Astrocyte (in vitro differentiated cells and primary cell): ENCODE measurements around the gene PRAC1. TPM values are rescaled to one million over a fixed set of nuclear protein-coding genes. Genes with fewer than 3 reads are reported as not detected.

Source experiments
- DNase-seq: peaks from one replicate; pipeline ENCODE4 v3.0.0-alpha.2; 2010; ENCODE audit warnings: low read depth
- FAIRE-seq: peaks from 2 replicates; lab custom pipeline; 2011; peaks lifted over from hg19 to GRCh38; lab: Jason Lieb, UNC
- H2AFZ ChIP-seq: 2 replicates; pipeline ENCODE4 v1.6.0; 2012; ENCODE audit warnings: low read depth, low read length, inconsistent platforms
- H3K27ac ChIP-seq: 2 replicates; pipeline ENCODE4 v1.5.1; 2011; ENCODE audit warnings: low read depth, low read length, inconsistent platforms
- H3K27me3 ChIP-seq: 2 replicates; pipeline ENCODE4 v1.6.0; 2011; ENCODE audit warnings: low read length, inconsistent platforms; ENCODE audit not compliant: insufficient read depth
- H3K36me3 ChIP-seq: 2 replicates; pipeline ENCODE4 v1.5.1; 2011; ENCODE audit warnings: low read length, inconsistent platforms; ENCODE audit not compliant: insufficient read depth
- H3K4me1 ChIP-seq: 2 replicates; pipeline ENCODE4 v1.5.1; 2011; ENCODE audit warnings: low read length, inconsistent platforms; ENCODE audit not compliant: insufficient read depth
- H3K4me2 ChIP-seq: 2 replicates; pipeline ENCODE4 v1.6.0; 2012; ENCODE audit warnings: low read length, inconsistent platforms
- H3K4me3 ChIP-seq: 2 replicates; pipeline ENCODE4 v1.5.1; 2011; ENCODE audit warnings: low read depth, mild to moderate bottlenecking, low read length, inconsistent platforms; ENCODE audit not compliant: insufficient read depth
- H3K79me2 ChIP-seq: 2 replicates; pipeline ENCODE4 v1.6.0; 2012; ENCODE audit warnings: mild to moderate bottlenecking, low read length, inconsistent platforms; ENCODE audit not compliant: insufficient read depth
- H3K9ac ChIP-seq: 2 replicates; pipeline ENCODE4 v1.6.0; 2012; ENCODE audit warnings: mild to moderate bottlenecking, low read length, inconsistent platforms
- H3K9me3 ChIP-seq: 2 replicates; pipeline ENCODE4 v1.5.1; 2012; ENCODE audit warnings: low read depth, mild to moderate bottlenecking, low read length, inconsistent platforms; ENCODE audit not compliant: insufficient read depth
- H4K20me1 ChIP-seq: 2 replicates; pipeline ENCODE4 v1.6.0; 2012; ENCODE audit warnings: low read length, inconsistent platforms; ENCODE audit not compliant: insufficient read depth
- H3K27ac Mint-ChIP-seq: one replicate; pipeline ENCODE4 v1.8.0; 2021; ENCODE audit warnings: mild to moderate bottlenecking, mixed read lengths; ENCODE audit not compliant: unreplicated experiment
- H3K27me3 Mint-ChIP-seq: one replicate; pipeline ENCODE4 v1.8.0; 2021; ENCODE audit warnings: low read depth, mixed read lengths; ENCODE audit not compliant: unreplicated experiment
- H3K36me3 Mint-ChIP-seq: one replicate; pipeline ENCODE4 v1.8.0; 2021; ENCODE audit warnings: low read depth, mixed read lengths; ENCODE audit not compliant: unreplicated experiment
- H3K4me1 Mint-ChIP-seq: one replicate; pipeline ENCODE4 v1.8.0; 2021; ENCODE audit warnings: low read depth, mixed read lengths; ENCODE audit not compliant: unreplicated experiment
- H3K4me3 Mint-ChIP-seq: one replicate; pipeline ENCODE4 v1.8.0; 2021; ENCODE audit warnings: mild to moderate bottlenecking, moderate library complexity, mixed read lengths; ENCODE audit not compliant: unreplicated experiment
- H3K9me3 Mint-ChIP-seq: one replicate; pipeline ENCODE4 v1.8.0; 2021; ENCODE audit warnings: mild to moderate bottlenecking, mixed read lengths; ENCODE audit not compliant: unreplicated experiment
- EZH2 ChIP-seq: IDR thresholded peaks from 2 replicates; pipeline ENCODE4 v1.6.1; 2012; ENCODE audit warnings: mild to moderate bottlenecking, low read length, inconsistent platforms; ENCODE audit not compliant: insufficient read depth
- total RNA-seq: library from RNA; stranded (reverse); gene quantifications from 2 replicates; pipeline ENCODE4 v1.2.1, GENCODE V29; 2021
- TF ChIP-seq, protein P1 (sequence below): IDR thresholded peaks from 2 replicates; pipeline ENCODE4 v1.5.1; 2011; ENCODE audit warnings: low read depth, mild to moderate bottlenecking, inconsistent platforms, low read length, moderate library complexity; ENCODE audit not compliant: insufficient read depth

PRAC1 gene
- total RNA-seq, 1 donor from 2014 or later, result not detected

DNA sequence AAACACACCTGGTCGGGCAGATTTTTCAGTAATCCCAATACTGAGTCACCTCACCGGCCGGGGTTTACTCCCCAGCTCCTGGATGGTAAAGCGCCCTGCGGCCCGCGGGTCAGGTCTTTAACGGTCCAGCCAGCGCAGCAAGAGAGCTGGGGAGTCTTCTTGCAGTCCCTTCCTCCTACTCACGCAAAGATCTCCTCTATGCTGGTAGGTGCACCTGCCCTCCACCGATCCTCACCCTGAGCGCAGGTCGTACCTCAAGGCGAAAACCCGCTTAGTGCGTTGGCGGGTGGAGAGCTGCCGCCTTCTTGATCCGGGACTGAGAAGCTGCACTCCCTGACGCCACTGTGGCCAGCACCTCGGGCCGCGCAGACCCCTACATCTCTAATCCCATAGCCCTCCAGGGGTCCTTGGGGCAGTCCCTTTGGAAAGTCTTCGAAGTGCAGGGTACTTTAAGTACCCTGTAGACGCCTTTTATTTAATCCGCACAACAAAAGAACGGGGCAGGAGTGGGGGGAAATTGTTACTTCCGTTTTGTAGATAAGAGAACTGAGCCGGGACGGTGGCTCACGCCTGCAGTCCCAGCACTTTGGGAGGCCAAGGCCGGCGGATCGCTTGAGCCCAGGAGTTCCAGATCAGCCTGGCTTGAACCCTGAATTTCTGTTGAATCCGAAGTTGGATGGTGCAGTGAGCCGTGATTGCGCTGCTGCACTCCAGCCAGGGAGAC, 16.6 kb upstream of the PRAC1 start:
- H3K27ac Mint-ChIP-seq, result no peak overlapping the region
- Histone ChIP-seq H3K4me2 (no peak overlapping the region), H3K9ac (no peak overlapping the region), H3K36me3 (no peaks in the 10 kb centered on the region), H2AFZ (no peak overlapping the region), H4K20me1 (no peaks in the 10 kb centered on the region), H3K27ac (no peak overlapping the region), H3K4me1 (no peaks in the 10 kb centered on the region), H3K79me2 (no peaks in the 10 kb centered on the region), H3K27me3 (peaks cover 93% of the 10 kb centered on the region), H3K9me3 (no peaks in the 10 kb centered on the region), H3K4me3 (no peak overlapping the region)
- H3K4me1 Mint-ChIP-seq, result no peaks in the 10 kb centered on the region
- H3K27me3 Mint-ChIP-seq, result peaks cover 97% of the 10 kb centered on the region
- peaks cover 13% of the 10 kb centered on the region for H3K9me3 Mint-ChIP-seq
- FAIRE-seq (no peak), DNase-seq (no peak)
- no peak overlapping the region for H3K4me3 Mint-ChIP-seq
- TF ChIP-seq, protein P1, sequence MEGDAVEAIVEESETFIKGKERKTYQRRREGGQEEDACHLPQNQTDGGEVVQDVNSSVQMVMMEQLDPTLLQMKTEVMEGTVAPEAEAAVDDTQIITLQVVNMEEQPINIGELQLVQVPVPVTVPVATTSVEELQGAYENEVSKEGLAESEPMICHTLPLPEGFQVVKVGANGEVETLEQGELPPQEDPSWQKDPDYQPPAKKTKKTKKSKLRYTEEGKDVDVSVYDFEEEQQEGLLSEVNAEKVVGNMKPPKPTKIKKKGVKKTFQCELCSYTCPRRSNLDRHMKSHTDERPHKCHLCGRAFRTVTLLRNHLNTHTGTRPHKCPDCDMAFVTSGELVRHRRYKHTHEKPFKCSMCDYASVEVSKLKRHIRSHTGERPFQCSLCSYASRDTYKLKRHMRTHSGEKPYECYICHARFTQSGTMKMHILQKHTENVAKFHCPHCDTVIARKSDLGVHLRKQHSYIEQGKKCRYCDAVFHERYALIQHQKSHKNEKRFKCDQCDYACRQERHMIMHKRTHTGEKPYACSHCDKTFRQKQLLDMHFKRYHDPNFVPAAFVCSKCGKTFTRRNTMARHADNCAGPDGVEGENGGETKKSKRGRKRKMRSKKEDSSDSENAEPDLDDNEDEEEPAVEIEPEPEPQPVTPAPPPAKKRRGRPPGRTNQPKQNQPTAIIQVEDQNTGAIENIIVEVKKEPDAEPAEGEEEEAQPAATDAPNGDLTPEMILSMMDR, result no peak
- peak; percentile 58 for TF ChIP-seq EZH2
- H3K36me3 Mint-ChIP-seq, result no peaks in the 10 kb centered on the region

DNA sequence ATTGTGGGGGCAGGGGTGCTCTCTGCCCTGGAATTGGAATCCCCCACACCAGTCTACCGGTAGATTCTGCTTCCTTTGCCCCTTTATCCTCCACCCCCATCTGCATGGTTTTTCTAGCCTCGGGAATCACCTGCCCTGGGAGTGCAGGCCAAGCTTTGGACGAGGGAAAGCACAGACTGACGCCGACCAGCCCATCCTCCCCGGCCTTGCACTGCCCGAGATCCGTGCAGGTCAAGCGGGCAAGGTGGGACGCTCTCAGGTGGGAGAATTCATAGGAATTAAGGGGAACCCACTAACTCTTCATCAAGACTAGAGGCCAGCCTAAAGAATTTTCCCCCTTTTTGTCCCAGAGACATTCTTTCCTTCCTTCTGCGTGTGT, 16.1 kb upstream of the PRAC1 start:
- no peak for FAIRE-seq

More for the DNA sequence above, 16.1 kb upstream of the PRAC1 start:
- no peak overlapping the region for H2AFZ ChIP-seq
- no peaks in the 10 kb centered on the region for H4K20me1 ChIP-seq
- peaks cover 94% of the 10 kb centered on the region for H3K27me3 ChIP-seq
- H3K36me3 ChIP-seq, result no peaks in the 10 kb centered on the region
- H3K79me2 ChIP-seq, result no peaks in the 10 kb centered on the region
- Mint-ChIP-seq H3K4me1 (peaks cover 2% of the 10 kb centered on the region), H3K9me3 (peaks cover 18% of the 10 kb centered on the region), H3K36me3 (no peaks in the 10 kb centered on the region), H3K27me3 (peaks cover 97% of the 10 kb centered on the region), H3K4me3 (no peak overlapping the region), H3K27ac (no peak overlapping the region)
- TF ChIP-seq, protein P1, result no peak
- no peak for TF ChIP-seq EZH2
- no peak overlapping the region for H3K4me3 ChIP-seq
- no peaks in the 10 kb centered on the region for H3K9me3 ChIP-seq
- no peak overlapping the region for H3K4me2 ChIP-seq
- no peaks in the 10 kb centered on the region for H3K4me1 ChIP-seq
- DNase-seq, result no peak
- no peak overlapping the region for H3K27ac ChIP-seq
- H3K9ac ChIP-seq, result no peak overlapping the region
